BJ (cell line): ENCODE data around the gene EXD3. TPM values are rescaled to one million over a fixed set of nuclear protein-coding genes. Genes with fewer than 3 reads are reported as not detected.

Experiments used
- CTCF ChIA-PET: fragments of 350-600 bp; formaldehyde crosslinking; extraction: SDS; loops from one replicate; lab custom pipeline; 2021; ENCODE audit warnings: antibody characterized with exemption, inconsistent platforms; lab: Yijun Ruan, JAX
- POLR2A ChIA-PET: fragments of 300-600 bp; sonication (Branson Sonifier 250); formaldehyde crosslinking; extraction: SDS; loops from one replicate; lab custom pipeline; 2021; ENCODE audit warnings: antibody characterized with exemption; lab: Charles Lee
- DNase-seq: peaks from one replicate; pipeline ENCODE4 v3.0.0-alpha.2; 2011; ENCODE audit warnings: low read depth
- H3K27me3 ChIP-seq: 2 replicates; pipeline ENCODE4 v1.6.0; 2011; ENCODE audit warnings: low read length; ENCODE audit not compliant: control insufficient read depth, insufficient read depth
- H3K36me3 ChIP-seq: 2 replicates; pipeline ENCODE4 v1.5.1; 2011; ENCODE audit warnings: low read length; ENCODE audit not compliant: control insufficient read depth, insufficient read depth
- H3K4me3 ChIP-seq: 2 replicates; pipeline ENCODE4 v1.5.1; 2011; ENCODE audit warnings: low read depth, mild to moderate bottlenecking, control low read depth, low read length
- CTCF ChIP-seq: IDR thresholded peaks from 2 replicates; pipeline ENCODE4 v1.5.1; 2011; ENCODE audit warnings: low read depth, mild to moderate bottlenecking, control low read depth, inconsistent platforms, low read length, moderate library complexity; ENCODE audit not compliant: insufficient read depth
- polyA plus RNA-seq: library from polyadenylated mRNA; depleted of rRNA; stranded (reverse); fragments of >200 nt; gene quantifications from 2 replicates; pipeline ENCODE4 v1.2.3, GENCODE V29; 2011

EXD3 gene
- polyA plus RNA-seq, 1 experiment, result 5.4 TPM

- no peak for TF ChIP-seq CTCF
- no peak for DNase-seq
- CTCF ChIA-PET, result interaction anchor here (0.5 to 1.1 kb wide), 3 partner anchors 27 to 213 kb away, joined by 3 read pairs; no protein-coding TSS in a partner anchor
- POLR2A ChIA-PET, result interaction anchor here (0.6 kb wide), 1 partner anchor 19 kb away, joined by 3 read pairs; no protein-coding TSS in a partner anchor
- no peaks in the 10 kb centered on the region for H3K36me3 ChIP-seq
- H3K4me3 ChIP-seq, result no peak overlapping the region
- H3K27me3 ChIP-seq, result peaks cover 24% of the 10 kb centered on the region
Measured at GRCh38 chr9:137296670-137297664, 126.0 kb downstream of the EXD3 start.

GRCh38 chr9:137295849-137296669 is 126.9 kb downstream of the EXD3 start:
- H3K4me3 ChIP-seq, result no peak overlapping the region; the same call in 1 of the 2 replicates
- CTCF ChIA-PET, result interaction anchor here (0.5 to 1.1 kb wide), 2 partner anchors 99 to 212 kb away, joined by 3 read pairs; no protein-coding TSS in a partner anchor
- no peak for TF ChIP-seq CTCF

GRCh38 chr9:137295238-137295811 is 127.6 kb downstream of the EXD3 start:
- peak overlapping the region; percentile 13; the same call in 1 of the 2 replicates for H3K4me3 ChIP-seq
- ChIA-PET CTCF (interaction anchor here (1.4 kb wide), 1 partner anchor 10 kb away, joined by 5 read pairs; no protein-coding TSS in a partner anchor), POLR2A (no interaction called here)
- no peak for DNase-seq
- TF ChIP-seq CTCF, result no peak
- no peaks in the 10 kb centered on the region for H3K36me3 ChIP-seq
- peaks cover 24% of the 10 kb centered on the region for H3K27me3 ChIP-seq

More at GRCh38 chr9:137295849-137296669, 126.9 kb downstream of the EXD3 start:
- POLR2A ChIA-PET, result no interaction called here
- Histone ChIP-seq H3K36me3 (no peaks in the 10 kb centered on the region), H3K27me3 (peaks cover 24% of the 10 kb centered on the region)
- DNase-seq, result no peak

GRCh38 chr9:137294681-137295237 is 128.2 kb downstream of the EXD3 start:
- TF ChIP-seq CTCF, result peak; percentile 39
- H3K36me3 ChIP-seq, result no peaks in the 10 kb centered on the region
- no peak overlapping the region for H3K4me3 ChIP-seq
- ChIA-PET CTCF (interaction anchor here (0.8 to 1.4 kb wide), 3 partner anchors 10 to 40 kb away, joined by 3 to 5 read pairs (median 3); no protein-coding TSS in a partner anchor), POLR2A (no interaction called here)
- peaks cover 23% of the 10 kb centered on the region for H3K27me3 ChIP-seq
- DNase-seq, result no peak
